ENCODE measurements around the gene MACO1. TPM values are rescaled to one million over a fixed set of nuclear protein-coding genes. Genes with fewer than 3 reads are reported as not detected.

Gene MACO1
- polyA plus RNA-seq, 2 of the 4 experiments (the other 2 are of a cell fraction) = 6.3 to 7.5 TPM

- no peak for TF ChIP-seq ATOH8 (CRISPR knock-in tag; IDR thresholded peaks at IDR 0.05; ENCODE audit: low read depth)
- no peak for TF ChIP-seq HDAC2 (IDR thresholded peaks at IDR 0.05)
Measured at GRCh38 chr1:25485536-25486411, 55.1 kb downstream of the MACO1 start (continued).

GRCh38 chr1:25486602-25487001, 55.9 kb downstream of the MACO1 start:
- no peak for TF ChIP-seq NPAS2 (CRISPR knock-in tag; IDR thresholded peaks at IDR 0.05; ENCODE audit: borderline replicate concordance)
- TF ChIP-seq HOXB5 (CRISPR knock-in tag; IDR thresholded peaks at IDR 0.05) = no peak
- TF ChIP-seq ZFP36 (IDR thresholded peaks at IDR 0.05; ENCODE audit: borderline replicate concordance, partially characterized antibody) = no peak
- TF ChIP-seq HOXA7 (CRISPR knock-in tag; IDR thresholded peaks at IDR 0.05) = no peak
- TF ChIP-seq RARB (CRISPR knock-in tag; IDR thresholded peaks at IDR 0.05) = no peak
- TF ChIP-seq ATOH8 (CRISPR knock-in tag; IDR thresholded peaks at IDR 0.05; ENCODE audit: low read depth) = no peak
- no peak for TF ChIP-seq NR3C1 (IDR thresholded peaks at IDR 0.05)
- TF ChIP-seq HMGXB4 (CRISPR knock-in tag; IDR thresholded peaks at IDR 0.05; ENCODE audit: borderline replicate concordance) = no peak
- no peak for TF ChIP-seq CBX8 (IDR thresholded peaks at IDR 0.05)
- TF ChIP-seq REST (IDR thresholded peaks at IDR 0.05) = no peak
- no peak for TF ChIP-seq EHMT2 (IDR thresholded peaks at IDR 0.05; ENCODE audit: low read depth)
- no peak for TF ChIP-seq POLR2A (IDR thresholded peaks at IDR 0.05; ENCODE audit: low read length)
- no peak for TF ChIP-seq FOXS1 (CRISPR knock-in tag; IDR thresholded peaks at IDR 0.05)
- TF ChIP-seq BHLHE40 (IDR thresholded peaks at IDR 0.05; ENCODE audit: low read depth, low read length) = no peak
- no peak for TF ChIP-seq FOSL2 (IDR thresholded peaks at IDR 0.05)
- TF ChIP-seq FOSL2 (CRISPR knock-in tag; IDR thresholded peaks at IDR 0.05) = no peak
- POLR2A ChIA-PET = no interaction called here
- FAIRE-seq = no peak
- peak in 1 of 2 experiments; percentile 24 for DNase-seq (ENCODE audit: low read depth in 1 of 2, low spot score in 1 of 2)
- peak; percentile 39 to 60; a peak in 4 of 6 replicates for ATAC-seq
- Histone ChIP-seq H3K4me3 (no peak overlapping the region), H3K27ac (no peak overlapping the region), H3K4me1 (no peaks in the 10 kb centered on the region), H3K4me2 (no peak overlapping the region), H3K9me3 (no peaks in the 10 kb centered on the region)
- WGBS (ENCODE audit: missing lambda C conversion rate) = 100% methylated on average over 1 of the region's 1 CpG
- CTCF ChIA-PET = interaction anchor here (0.7 to 2.7 kb wide), 6 partner anchors 11 to 86 kb away, joined by 3 to 10 read pairs (median 3); no protein-coding TSS in a partner anchor

Measured in A549 (cell line).